ENCODE data around the gene ATG7. TPM values are rescaled to one million over a fixed set of nuclear protein-coding genes. Genes with fewer than 3 reads are reported as not detected.

Gene ATG7
- total RNA-seq, 4 donors from 2014 or later = 45.8 to 85.3 (median 67.3) TPM

DNA sequence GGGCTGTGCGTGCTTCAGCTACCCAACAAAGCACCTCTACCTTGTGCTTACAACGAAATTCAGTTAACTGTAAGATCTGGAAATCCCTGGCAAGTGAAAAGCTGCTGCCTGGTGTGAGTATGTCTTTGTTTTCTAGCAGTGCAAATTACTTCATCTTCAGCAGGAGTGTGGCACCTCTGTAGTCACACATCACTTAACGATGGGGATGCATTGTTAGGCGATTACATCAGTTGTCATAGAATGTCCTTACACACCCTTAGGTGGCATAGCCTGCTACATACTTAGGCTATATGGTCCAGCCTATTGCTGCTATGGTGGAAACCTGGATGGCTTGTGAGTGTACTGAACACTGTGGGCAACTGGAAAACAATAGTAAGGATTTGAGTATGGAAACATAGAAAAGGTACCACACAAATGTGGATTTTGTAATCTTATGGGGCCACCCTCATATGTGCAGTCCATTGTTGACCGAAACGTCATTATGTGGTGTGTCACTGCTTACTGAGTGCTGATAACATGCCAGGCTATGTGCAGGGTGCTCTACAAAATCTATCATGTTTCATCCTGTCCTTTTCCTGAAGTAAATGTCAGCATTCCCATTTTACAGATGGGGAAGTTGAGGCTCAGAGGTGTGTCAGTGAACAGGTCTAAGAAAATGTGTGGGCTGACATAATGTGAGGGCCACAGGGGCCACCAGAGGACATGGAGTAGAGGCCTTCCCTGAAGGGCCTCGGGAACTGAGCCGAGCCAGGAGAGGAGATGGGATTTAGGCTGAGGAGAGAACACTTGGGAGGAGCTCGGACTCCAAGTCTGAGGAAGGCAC lies 198.0 kb downstream of the ATG7 start:
- Histone ChIP-seq H3K4me1 (peaks cover 0 to 6% of the 10 kb centered on the region in 2 donors), H3K4me3 (replicated peaks in 1 of 3) (no peak overlapping the region), H3K27me3 (no peaks in the 10 kb centered on the region), H3K36me3 (no peaks in the 10 kb centered on the region), H3K27ac (no peak overlapping the region), H3K9me3 (no peaks in the 10 kb centered on the region)
- intact Hi-C loops (cut with DNase I) = no loop called here
- TF ChIP-seq POLR2A (IDR thresholded peaks at IDR 0.05) = no peak
- TF ChIP-seq, protein P1, sequence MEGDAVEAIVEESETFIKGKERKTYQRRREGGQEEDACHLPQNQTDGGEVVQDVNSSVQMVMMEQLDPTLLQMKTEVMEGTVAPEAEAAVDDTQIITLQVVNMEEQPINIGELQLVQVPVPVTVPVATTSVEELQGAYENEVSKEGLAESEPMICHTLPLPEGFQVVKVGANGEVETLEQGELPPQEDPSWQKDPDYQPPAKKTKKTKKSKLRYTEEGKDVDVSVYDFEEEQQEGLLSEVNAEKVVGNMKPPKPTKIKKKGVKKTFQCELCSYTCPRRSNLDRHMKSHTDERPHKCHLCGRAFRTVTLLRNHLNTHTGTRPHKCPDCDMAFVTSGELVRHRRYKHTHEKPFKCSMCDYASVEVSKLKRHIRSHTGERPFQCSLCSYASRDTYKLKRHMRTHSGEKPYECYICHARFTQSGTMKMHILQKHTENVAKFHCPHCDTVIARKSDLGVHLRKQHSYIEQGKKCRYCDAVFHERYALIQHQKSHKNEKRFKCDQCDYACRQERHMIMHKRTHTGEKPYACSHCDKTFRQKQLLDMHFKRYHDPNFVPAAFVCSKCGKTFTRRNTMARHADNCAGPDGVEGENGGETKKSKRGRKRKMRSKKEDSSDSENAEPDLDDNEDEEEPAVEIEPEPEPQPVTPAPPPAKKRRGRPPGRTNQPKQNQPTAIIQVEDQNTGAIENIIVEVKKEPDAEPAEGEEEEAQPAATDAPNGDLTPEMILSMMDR (IDR thresholded peaks at IDR 0.05) = no peak
- WGBS, 2 donors = 91 to 92% methylated on average over 9 of the region's 9 CpGs
- no peak for DNase-seq

DNA sequence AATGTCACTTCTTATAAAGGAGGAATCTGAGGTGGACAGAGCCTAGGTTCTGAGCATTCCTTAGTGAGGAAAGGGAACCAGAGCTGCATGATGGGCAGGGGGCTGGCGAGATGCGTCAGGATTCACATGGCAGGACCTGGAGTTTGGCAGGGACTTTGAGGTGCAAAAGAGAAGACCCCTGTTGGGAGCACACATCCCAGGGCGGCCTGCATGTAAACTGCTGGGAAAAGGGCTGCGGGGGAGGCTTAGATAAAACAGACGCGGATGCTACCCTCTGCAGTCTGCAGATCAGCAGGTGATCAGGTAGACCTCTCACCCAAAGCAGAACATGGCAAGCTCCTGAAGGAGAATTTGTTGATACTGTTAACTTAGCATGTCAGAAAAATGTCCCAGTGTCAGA lies 203.1 kb downstream of the ATG7 start:
- no peaks in the 10 kb centered on the region for H3K9me3 ChIP-seq
- TF ChIP-seq, protein P1 (IDR thresholded peaks at IDR 0.05) = no peak
- no peak for TF ChIP-seq POLR2A (IDR thresholded peaks at IDR 0.05)
- H3K27ac ChIP-seq = no peak overlapping the region
- intact Hi-C loops (cut with DNase I) = no loop called here
- WGBS, 2 donors = 96 to 97% methylated on average over 6 of the region's 6 CpGs
- no peak for DNase-seq
- no peak overlapping the region for H3K4me3 ChIP-seq (replicated peaks in 1 of 3)
- H3K27me3 ChIP-seq = no peaks in the 10 kb centered on the region
- peaks cover 0 to 23% of the 10 kb centered on the region in 2 donors for H3K4me1 ChIP-seq
- H3K36me3 ChIP-seq = no peaks in the 10 kb centered on the region

DNA sequence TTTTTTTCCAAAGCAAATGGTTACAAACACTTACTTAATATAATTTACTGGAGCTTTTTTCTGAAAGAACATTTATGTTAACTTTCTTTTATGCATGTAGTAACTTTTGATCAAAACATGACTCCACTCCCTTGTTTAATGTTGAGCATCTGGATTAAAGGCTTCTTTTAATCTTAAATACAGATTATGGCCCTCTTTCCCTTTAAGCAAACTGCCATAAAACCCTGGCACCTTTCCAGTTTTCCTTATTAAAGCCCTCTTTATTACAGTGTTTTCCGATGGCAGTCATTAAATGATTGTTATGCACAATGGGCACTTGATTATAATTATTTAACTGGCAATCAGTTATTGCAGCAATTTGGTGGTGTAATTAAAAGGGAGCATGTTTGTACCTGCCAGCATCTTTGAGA lies 204.5 kb downstream of the ATG7 start:
- intact Hi-C loops (cut with DNase I) = no loop called here
- H3K27ac ChIP-seq = no peak overlapping the region
- no peak for DNase-seq
- H3K4me3 ChIP-seq (replicated peaks in 1 of 3) = no peak overlapping the region
- no peak for TF ChIP-seq POLR2A (IDR thresholded peaks at IDR 0.05)
- TF ChIP-seq, protein P1 (IDR thresholded peaks at IDR 0.05) = no peak
- H3K9me3 ChIP-seq = no peaks in the 10 kb centered on the region
- H3K27me3 ChIP-seq = no peaks in the 10 kb centered on the region
- H3K36me3 ChIP-seq = no peaks in the 10 kb centered on the region
- H3K4me1 ChIP-seq = peaks cover 0 to 31% of the 10 kb centered on the region in 2 donors
- WGBS, 2 donors = 57 to 68% methylated on average over 1 of the region's 1 CpG

DNA sequence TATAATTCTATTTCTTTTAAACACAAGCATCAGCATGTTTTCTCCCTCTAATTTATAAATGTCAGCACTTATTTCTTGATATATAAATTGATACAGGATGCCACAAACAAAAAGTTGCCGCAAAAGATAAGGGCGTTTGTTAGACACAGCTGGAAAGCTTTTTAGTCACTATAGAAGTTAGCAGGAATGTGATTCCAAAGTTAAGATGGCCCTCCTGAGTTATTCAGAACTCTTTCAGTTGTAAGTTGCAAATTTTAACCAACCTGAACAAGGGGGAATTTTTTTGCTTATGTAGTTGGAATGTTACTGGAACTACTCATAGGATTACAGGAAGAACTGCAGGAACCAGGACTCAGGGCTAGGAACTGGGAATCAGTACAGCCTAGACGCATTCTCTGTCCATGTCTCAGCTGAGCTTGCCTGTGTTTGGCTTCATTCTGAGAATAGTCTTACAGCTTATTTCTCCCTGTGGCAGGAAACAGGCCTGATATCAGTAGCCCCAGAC lies 205.3 kb downstream of the ATG7 start:
- Histone ChIP-seq H3K9me3 (no peaks in the 10 kb centered on the region), H3K27ac (peak overlapping the region in 2 of 3 donors; percentile 3 to 39), H3K36me3 (no peaks in the 10 kb centered on the region), H3K27me3 (no peaks in the 10 kb centered on the region), H3K4me1 (peaks cover 0 to 35% of the 10 kb centered on the region in 2 donors), H3K4me3 (replicated peaks in 1 of 3) (no peak overlapping the region)
- WGBS, 2 donors = 71 to 77% methylated on average over 3 of the region's 3 CpGs
- TF ChIP-seq, protein P1 (IDR thresholded peaks at IDR 0.05) = no peak
- no peak for TF ChIP-seq POLR2A (IDR thresholded peaks at IDR 0.05)
- DNase-seq = no peak
- intact Hi-C loops (cut with DNase I) = no loop called here

DNA sequence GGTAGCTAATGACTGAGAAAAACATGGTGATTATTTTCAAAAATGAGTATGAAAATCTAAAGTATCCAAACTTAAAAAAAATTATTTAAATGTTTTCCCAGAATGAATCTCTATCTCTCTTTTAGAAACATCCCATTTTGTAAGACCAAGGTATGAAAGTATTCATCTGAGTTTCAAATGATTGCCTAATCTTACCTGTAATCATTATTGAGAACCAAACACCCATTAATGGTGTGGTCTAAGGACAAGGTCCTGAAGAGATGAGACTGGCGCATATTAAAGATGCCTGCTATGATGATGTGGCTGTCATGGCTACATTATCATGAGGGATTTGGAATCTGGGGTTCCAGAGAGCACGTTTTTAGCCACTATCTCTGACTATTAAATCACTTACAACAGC lies 206.0 kb downstream of the ATG7 start:
- intact Hi-C loops (cut with DNase I) = no loop called here
- no peak for TF ChIP-seq POLR2A (IDR thresholded peaks at IDR 0.05)
- TF ChIP-seq, protein P1 (IDR thresholded peaks at IDR 0.05) = no peak
- DNase-seq = no peak
- Histone ChIP-seq H3K27me3 (no peaks in the 10 kb centered on the region), H3K9me3 (no peaks in the 10 kb centered on the region), H3K27ac (peak overlapping the region in 1 of 3 donors; percentile 39), H3K4me1 (peaks cover 0 to 35% of the 10 kb centered on the region in 2 donors), H3K36me3 (no peaks in the 10 kb centered on the region), H3K4me3 (replicated peaks in 1 of 3) (no peak overlapping the region)
- 83 to 96% methylated on average over 2 of the region's 2 CpGs for WGBS, 2 donors

All from thyroid gland (tissue), 4 donors.